ENCODE measurements around the gene MYL12B.
"Not testable (repeated sequence)": the region's sequence is repeated elsewhere in the genome, so short reads cannot be mapped to it uniquely, and the experiment has no call there.

Gene MYL12B

DNA sequence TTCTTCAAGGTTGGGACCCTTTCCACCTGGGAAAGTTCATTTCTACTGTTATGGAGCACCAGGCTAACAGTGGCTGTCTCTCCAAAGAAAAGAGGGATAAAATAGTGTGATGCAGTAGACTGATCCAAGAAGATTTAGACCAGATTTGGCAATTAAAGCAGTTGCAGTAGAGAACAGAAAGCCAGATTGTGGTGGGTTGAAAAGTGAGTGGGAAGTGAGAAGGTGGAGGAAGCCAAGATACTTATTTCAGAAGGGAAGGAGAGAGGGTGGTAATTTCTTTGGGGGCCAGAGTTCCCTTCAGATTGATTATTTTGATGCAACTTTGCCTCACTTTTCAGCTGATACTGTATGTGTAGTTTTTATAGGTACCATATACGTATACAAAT, 8.0 kb downstream of the MYL12B start:
- no peak overlapping the region for H3K9ac ChIP-seq (ENCODE audit: low read length)
- peaks cover 8% of the 10 kb centered on the region for H3K4me1 ChIP-seq (ENCODE audit: control insufficient read depth, insufficient read depth, low read length)
- no peak overlapping the region for H3K27ac ChIP-seq (ENCODE audit: low read depth, low read length)
- no peak overlapping the region for H3K4me3 ChIP-seq (ENCODE audit: low read length)
- no peaks in the 10 kb centered on the region for H3K27me3 ChIP-seq (ENCODE audit: control insufficient read depth, insufficient read depth, low read length)
- peaks cover 2% of the 10 kb centered on the region for H3K36me3 ChIP-seq (ENCODE audit: control insufficient read depth, insufficient read depth, low read length)

DNA sequence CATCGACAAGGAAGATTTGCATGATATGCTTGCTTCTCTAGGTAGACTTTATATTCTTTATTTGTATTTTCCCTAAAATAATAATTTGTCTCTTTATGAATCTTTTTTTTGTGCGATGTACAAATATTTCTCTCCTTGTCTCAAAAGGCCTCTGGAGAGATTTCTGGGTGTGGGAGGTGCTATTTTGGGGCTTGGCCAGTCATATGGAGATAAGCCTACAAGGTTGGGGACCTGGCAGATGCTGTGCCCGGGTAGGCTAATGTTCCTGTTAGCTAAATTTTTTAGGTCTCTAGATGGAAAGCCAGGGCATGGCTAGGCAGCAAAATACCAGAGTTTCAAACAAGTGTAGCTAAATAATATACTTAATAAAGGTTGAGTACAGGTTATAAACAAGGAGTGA, 11.1 kb downstream of the MYL12B start:
- Histone ChIP-seq H3K4me3 (ENCODE audit: low read length) (no peak overlapping the region), H3K9ac (ENCODE audit: low read length) (no peak overlapping the region), H3K36me3 (ENCODE audit: control insufficient read depth, insufficient read depth, low read length) (peaks cover 5% of the 10 kb centered on the region)

DNA sequence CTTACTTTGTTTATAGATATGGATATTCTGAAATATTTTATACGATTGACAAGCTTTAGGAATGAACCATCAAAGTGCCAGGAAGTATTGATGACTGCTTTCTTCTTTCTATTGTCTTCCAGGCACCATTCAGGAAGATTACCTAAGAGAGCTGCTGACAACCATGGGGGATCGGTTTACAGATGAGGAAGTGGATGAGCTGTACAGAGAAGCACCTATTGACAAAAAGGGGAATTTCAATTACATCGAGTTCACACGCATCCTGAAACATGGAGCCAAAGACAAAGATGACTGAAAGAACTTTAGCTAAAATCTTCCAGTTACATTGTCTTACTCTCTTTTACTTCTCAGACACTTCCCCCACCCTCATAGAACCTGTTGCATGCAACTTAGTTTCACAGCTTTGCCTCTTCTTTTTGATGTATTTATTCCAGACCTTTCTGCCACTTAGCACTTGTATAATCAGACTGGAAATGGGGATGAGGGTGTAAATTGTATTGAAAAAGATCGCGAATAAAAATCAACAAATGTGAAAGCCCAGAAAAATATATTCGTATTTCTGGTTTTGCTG, 15.8 kb downstream of the MYL12B start:
- H3K27ac ChIP-seq (ENCODE audit: low read depth, low read length); H3K4me1 ChIP-seq (ENCODE audit: control insufficient read depth, insufficient read depth, low read length); H3K27me3 ChIP-seq (ENCODE audit: control insufficient read depth, insufficient read depth, low read length); H3K9ac ChIP-seq (ENCODE audit: low read length); H3K4me3 ChIP-seq (ENCODE audit: low read length); H3K36me3 ChIP-seq (ENCODE audit: control insufficient read depth, insufficient read depth, low read length): not testable (repeated sequence)

More for the DNA sequence above, 11.1 kb downstream of the MYL12B start:
- Histone ChIP-seq H3K27me3 (ENCODE audit: control insufficient read depth, insufficient read depth, low read length) (no peaks in the 10 kb centered on the region), H3K4me1 (ENCODE audit: control insufficient read depth, insufficient read depth, low read length) (peaks cover 2% of the 10 kb centered on the region), H3K27ac (ENCODE audit: low read depth, low read length) (no peak overlapping the region)

DNA sequence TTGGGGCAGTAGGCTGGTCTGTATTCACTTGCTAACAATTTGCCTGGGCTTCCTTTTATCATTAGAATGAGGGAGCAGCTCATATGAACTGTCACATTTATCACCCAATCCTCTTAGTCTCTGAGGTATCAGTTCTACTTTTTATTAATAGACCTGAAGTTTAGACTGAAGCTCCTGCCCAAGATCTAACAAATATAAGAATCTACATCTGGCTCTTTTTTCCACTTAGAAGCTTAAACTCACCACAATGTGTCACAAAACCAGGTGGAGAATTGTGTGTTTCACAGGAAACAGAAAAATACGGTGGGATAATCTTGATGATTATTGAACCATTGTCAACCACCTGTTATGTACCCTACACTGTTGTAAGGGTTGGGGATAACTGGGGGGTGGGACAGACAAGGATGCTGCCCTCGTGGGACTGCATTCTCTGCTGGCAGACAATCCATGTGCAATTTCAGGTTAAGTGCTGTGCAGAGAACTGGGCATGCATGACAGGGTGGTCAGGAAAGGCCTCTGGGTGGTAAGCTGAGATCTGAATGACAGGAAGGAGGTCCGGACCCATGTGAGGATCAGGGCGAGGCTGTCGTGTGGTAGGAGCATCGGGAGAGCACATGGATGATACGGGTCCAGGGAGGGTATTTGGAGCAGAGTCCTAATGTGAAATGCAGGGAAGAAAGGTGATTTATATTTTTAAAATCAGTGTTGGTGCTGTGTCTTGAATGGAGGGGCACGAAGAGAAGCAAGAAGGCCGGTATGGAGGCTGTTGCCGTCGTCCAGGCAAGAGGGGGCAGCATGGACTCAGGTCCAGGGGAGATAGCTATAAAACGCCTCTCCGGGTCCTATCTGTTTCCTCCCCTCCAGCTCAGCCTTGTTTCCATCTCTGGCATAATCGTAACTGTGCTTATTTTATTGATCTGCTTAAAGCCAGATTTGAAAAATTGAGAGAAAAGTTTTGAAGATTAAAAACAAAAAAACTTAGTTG, 17.6 kb downstream of the MYL12B start:
- no peak overlapping the region for H3K27ac ChIP-seq (ENCODE audit: low read depth, low read length)
- no peaks in the 10 kb centered on the region for H3K27me3 ChIP-seq (ENCODE audit: control insufficient read depth, insufficient read depth, low read length)
- no peaks in the 10 kb centered on the region for H3K4me1 ChIP-seq (ENCODE audit: control insufficient read depth, insufficient read depth, low read length)
- H3K36me3 ChIP-seq (ENCODE audit: control insufficient read depth, insufficient read depth, low read length), result peaks cover 2% of the 10 kb centered on the region
- no peak overlapping the region for H3K4me3 ChIP-seq (ENCODE audit: low read length)
- H3K9ac ChIP-seq (ENCODE audit: low read length), result no peak overlapping the region

DNA sequence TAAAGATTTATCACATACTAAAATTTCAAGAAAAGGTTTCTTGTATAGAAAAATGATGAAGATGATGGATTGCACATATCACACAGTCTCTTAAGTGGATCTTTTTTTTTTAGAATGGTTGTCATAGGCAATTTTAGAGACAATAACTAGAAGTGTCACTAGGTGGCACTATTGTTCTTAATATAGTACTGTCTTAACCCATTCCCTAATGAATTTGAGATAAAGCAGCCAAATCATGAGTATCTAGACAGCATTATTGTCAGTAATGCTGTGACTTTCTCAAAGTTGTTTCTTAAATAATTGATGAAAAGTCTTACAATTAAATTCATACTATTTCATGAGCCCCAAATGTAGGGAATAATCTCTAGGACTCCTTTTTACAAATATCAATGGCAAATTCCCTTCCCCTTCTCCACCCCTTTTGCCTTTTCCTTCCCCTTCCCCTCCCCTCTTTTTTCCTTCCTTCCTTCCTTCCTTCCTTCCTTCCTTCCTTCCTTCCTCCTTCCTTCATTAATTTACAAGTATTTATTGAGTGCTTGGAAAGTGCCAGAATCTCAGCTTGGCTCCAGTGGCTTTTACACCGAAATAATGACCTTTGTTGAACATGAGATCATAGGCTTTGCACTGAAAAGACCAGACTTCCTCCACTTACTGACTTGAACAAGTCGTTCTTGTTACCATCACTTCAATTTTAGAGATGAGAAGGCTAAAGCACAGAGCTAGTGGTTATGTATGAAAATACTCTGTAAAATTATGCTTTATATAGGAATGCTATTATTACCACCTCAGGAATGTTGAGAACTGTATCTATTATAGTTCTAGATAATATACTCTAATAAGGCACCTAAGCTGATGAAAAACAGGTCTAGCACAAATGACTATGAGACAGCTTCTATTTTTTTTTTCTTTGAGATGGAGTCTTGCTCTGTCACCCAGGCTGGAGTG, 19.8 kb downstream of the MYL12B start:
- peaks cover 2% of the 10 kb centered on the region for H3K36me3 ChIP-seq (ENCODE audit: control insufficient read depth, insufficient read depth, low read length)
- no peak overlapping the region for H3K27ac ChIP-seq (ENCODE audit: low read depth, low read length)
- no peaks in the 10 kb centered on the region for H3K27me3 ChIP-seq (ENCODE audit: control insufficient read depth, insufficient read depth, low read length)
- no peak overlapping the region for H3K4me3 ChIP-seq (ENCODE audit: low read length)
- H3K4me1 ChIP-seq (ENCODE audit: control insufficient read depth, insufficient read depth, low read length), result no peaks in the 10 kb centered on the region
- H3K9ac ChIP-seq (ENCODE audit: low read length), result no peak overlapping the region

DNA sequence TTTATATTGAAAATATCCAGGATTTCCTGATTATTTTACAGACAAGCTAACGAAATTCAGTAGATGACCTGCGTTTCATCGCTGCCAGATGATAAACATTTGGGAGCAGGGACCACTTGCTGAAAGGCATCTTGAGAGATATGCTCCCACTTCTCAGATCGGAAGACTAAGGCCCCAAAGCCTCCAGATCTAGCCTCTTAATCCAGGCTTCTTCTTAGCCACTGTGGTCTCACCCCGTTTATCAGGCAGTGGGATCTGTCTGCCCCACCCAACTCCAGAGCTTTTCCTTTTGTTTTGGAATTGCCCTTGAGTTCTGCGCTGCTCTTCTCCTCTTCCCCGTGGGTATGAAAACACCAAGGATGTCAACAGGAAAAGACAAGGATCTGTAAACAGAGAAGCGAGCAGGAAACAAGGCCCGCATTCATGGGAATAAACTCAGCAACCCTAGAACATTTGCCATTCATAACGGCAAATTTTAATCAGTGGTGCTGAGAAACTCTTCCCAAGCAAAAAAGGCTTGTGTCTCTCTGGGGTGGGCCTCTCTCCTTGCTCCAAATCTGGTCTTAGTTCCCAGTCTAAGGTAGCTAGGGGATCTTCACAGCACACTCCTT, 21.4 kb downstream of the MYL12B start:
- no peaks in the 10 kb centered on the region for H3K27me3 ChIP-seq (ENCODE audit: control insufficient read depth, insufficient read depth, low read length)
- H3K27ac ChIP-seq (ENCODE audit: low read depth, low read length), result peak overlapping the region; percentile 52
- no peak overlapping the region for H3K9ac ChIP-seq (ENCODE audit: low read length)
- no peaks in the 10 kb centered on the region for H3K36me3 ChIP-seq (ENCODE audit: control insufficient read depth, insufficient read depth, low read length)
- H3K4me3 ChIP-seq (ENCODE audit: low read length), result no peak overlapping the region
- no peaks in the 10 kb centered on the region for H3K4me1 ChIP-seq (ENCODE audit: control insufficient read depth, insufficient read depth, low read length)

DNA sequence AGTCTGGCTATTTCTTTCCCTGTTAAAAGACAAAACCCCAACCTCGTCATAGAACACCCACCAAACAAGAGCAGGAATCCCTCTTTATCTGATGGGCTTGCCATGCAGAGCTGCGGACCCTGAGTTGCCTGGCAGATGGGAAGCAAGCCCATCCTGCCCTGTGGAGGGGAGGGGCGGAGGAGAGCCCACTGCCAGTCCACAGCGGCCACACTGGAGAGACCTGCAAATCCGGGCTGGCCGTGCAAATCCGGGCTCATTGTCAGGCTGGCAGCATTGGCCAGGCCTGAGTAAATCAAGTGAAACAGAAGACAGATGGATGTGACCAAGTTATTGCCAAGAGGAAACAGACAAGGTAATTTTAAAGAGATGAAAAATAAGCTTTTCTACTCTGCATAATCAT, 22.0 kb downstream of the MYL12B start:
- no peaks in the 10 kb centered on the region for H3K36me3 ChIP-seq (ENCODE audit: control insufficient read depth, insufficient read depth, low read length)
- H3K9ac ChIP-seq (ENCODE audit: low read length), result no peak overlapping the region
- H3K4me1 ChIP-seq (ENCODE audit: control insufficient read depth, insufficient read depth, low read length), result no peaks in the 10 kb centered on the region
- H3K27me3 ChIP-seq (ENCODE audit: control insufficient read depth, insufficient read depth, low read length), result no peaks in the 10 kb centered on the region
- H3K4me3 ChIP-seq (ENCODE audit: low read length), result no peak overlapping the region
- H3K27ac ChIP-seq (ENCODE audit: low read depth, low read length), result no peak overlapping the region

DNA sequence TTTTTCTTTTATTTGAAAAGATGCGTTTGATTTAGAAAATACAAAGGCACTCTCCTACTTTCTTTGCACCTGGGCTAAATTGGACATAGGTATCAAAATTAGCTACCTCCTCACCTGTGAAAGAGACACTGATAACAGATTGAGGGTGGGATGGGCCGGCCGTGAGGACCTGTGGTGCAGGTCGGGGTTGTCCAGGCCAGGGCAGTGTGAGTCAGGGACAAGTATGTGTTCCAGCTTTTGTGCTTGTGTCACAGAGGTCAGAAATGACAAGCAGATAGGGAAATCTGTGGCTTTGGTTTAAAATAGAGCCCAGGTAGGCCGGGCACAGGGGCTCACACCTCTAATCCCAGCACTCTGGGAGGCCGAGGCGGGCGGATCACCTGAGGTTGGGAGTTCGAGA, 22.6 kb downstream of the MYL12B start:
- Histone ChIP-seq H3K4me3 (ENCODE audit: low read length) (no peak overlapping the region), H3K27me3 (ENCODE audit: control insufficient read depth, insufficient read depth, low read length) (no peaks in the 10 kb centered on the region), H3K27ac (ENCODE audit: low read depth, low read length) (no peak overlapping the region), H3K36me3 (ENCODE audit: control insufficient read depth, insufficient read depth, low read length) (no peaks in the 10 kb centered on the region), H3K9ac (ENCODE audit: low read length) (no peak overlapping the region), H3K4me1 (ENCODE audit: control insufficient read depth, insufficient read depth, low read length) (no peaks in the 10 kb centered on the region)

DNA sequence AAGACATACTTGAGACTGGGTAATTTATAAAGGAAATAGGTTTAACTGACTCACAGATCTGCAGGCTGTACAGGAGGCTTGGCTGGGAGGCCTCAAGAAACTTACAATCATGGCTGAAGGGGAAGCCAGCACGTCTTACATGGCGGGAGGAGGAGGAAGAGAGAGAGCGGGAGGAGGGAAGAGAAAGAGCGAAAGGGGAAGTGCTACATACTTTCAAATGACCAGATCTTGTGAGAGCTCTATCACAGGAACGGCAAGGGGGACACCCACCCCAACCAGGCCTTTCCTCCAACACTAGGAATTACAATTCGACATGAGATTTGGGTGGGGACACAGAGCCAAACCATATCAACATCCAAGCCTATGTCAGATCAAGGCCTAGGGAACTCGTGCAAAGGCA, 24.2 kb downstream of the MYL12B start:
- Histone ChIP-seq H3K27me3 (ENCODE audit: control insufficient read depth, insufficient read depth, low read length) (no peaks in the 10 kb centered on the region), H3K4me1 (ENCODE audit: control insufficient read depth, insufficient read depth, low read length) (no peaks in the 10 kb centered on the region), H3K27ac (ENCODE audit: low read depth, low read length) (no peak overlapping the region), H3K9ac (ENCODE audit: low read length) (no peak overlapping the region), H3K36me3 (ENCODE audit: control insufficient read depth, insufficient read depth, low read length) (no peaks in the 10 kb centered on the region), H3K4me3 (ENCODE audit: low read length) (no peak overlapping the region)

DNA sequence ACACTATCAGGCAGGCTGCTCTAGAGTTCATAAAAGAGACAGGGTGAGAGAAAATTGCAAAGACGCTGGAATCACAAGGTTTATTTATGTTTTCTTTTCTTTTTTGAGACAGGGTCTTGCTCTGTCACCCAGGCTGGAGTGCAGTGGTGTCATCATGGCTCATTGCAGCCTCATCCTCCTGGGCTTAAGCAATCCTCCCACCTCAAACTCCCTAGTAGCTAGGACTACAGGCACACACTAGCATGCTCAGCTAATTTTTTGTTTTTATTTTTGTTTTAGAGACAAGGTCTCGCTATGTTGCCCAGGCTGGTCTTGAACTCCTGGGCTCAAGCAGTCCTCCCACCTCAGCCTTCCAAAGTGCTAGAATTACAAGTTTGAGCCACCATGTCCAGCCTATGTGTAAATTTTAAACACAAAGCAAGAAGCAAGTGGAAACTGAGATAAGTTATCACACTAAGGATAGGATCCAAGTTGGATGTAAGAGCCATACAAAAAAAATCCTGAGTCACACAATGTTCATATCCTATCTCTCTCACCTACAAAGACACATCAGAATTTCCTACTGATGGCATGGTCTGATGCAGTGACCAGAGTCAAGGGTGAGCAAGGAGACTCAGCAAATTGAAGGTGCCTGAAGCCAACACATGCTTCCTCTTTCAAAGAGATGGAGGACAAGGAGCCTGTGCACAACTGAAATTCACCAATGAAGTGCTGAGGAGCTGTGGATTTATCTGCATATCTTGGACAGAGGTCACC, 31.4 kb downstream of the MYL12B start:
- Histone ChIP-seq H3K4me1 (ENCODE audit: control insufficient read depth, insufficient read depth, low read length) (no peaks in the 10 kb centered on the region), H3K4me3 (ENCODE audit: low read length) (no peak overlapping the region), H3K36me3 (ENCODE audit: control insufficient read depth, insufficient read depth, low read length) (no peaks in the 10 kb centered on the region), H3K9ac (ENCODE audit: low read length) (no peak overlapping the region), H3K27ac (ENCODE audit: low read depth, low read length) (no peak overlapping the region), H3K27me3 (ENCODE audit: control insufficient read depth, insufficient read depth, low read length) (no peaks in the 10 kb centered on the region)

DNA sequence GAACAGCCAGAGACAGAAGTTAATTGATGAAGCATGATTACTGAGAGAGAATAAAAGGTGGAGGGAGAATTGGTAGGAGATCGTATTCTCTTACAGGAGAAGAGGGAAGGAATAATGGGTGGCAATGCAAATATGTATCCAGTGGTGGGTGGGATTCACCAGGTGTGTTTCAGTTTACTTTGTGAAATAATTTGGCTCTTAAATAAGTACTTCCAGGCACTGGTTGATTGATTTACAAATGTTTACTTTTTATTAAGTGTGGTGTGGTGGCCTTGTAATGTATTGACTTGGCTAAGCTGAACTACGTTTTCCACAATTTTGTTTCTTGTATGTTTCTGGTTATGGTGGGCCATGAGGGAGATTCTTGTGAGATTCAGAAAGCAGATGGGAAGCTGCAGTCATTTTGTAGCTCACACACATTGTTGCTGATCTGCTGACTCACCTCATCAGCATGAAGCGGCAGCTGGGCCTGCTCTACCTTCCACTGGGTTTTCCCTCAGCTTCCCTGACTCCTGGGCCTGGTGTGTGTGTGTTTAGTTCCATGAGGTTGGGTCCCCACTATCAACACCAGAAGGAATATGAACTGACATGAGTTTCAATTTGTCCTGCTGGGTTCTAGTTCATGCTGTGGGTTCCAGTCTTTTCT, 32.6 kb downstream of the MYL12B start:
- no peaks in the 10 kb centered on the region for H3K27me3 ChIP-seq (ENCODE audit: control insufficient read depth, insufficient read depth, low read length)
- H3K27ac ChIP-seq (ENCODE audit: low read depth, low read length), result no peak overlapping the region
- H3K4me3 ChIP-seq (ENCODE audit: low read length), result no peak overlapping the region
- H3K36me3 ChIP-seq (ENCODE audit: control insufficient read depth, insufficient read depth, low read length), result no peaks in the 10 kb centered on the region
- H3K4me1 ChIP-seq (ENCODE audit: control insufficient read depth, insufficient read depth, low read length), result no peaks in the 10 kb centered on the region
- no peak overlapping the region for H3K9ac ChIP-seq (ENCODE audit: low read length)

Measured in rectal smooth muscle tissue (tissue), 1 donor.